ENCODE measurements around the gene CHERP. TPM values are rescaled to one million over a fixed set of nuclear protein-coding genes. Genes with fewer than 3 reads are reported as not detected.

The CHERP gene
- total RNA-seq, 1 donor from 2014 or later = 17.2 TPM

GRCh38 chr19:16585094-16585801 is 43.0 kb upstream of the CHERP start:
- no peak overlapping the region for H3K4me3 ChIP-seq
- H3K27ac ChIP-seq = peak overlapping the region; percentile 59

GRCh38 chr19:16584248-16585093 is 42.2 kb upstream of the CHERP start:
- TF ChIP-seq POLR2AphosphoS5 (IDR thresholded peaks at IDR 0.05; ENCODE audit: insufficient read depth in 1 of 2, low read depth in 1 of 2) = peak; percentile 66 to 83
- TF ChIP-seq CTCF (IDR thresholded peaks at IDR 0.05) = no peak
- peak in 1 of 2 donors; percentile 41 for TF ChIP-seq POLR2A (IDR thresholded peaks at IDR 0.05)
- no peaks in the 10 kb centered on the region for H3K27me3 ChIP-seq
- no peaks in the 10 kb centered on the region for H3K9me3 ChIP-seq
- H3K27ac ChIP-seq = peak overlapping the region; percentile 59
- H3K4me1 ChIP-seq = peaks cover 89% of the 10 kb centered on the region
- peak overlapping the region in 1 of 2 donors; percentile 8 for H3K4me3 ChIP-seq
- no peaks in the 10 kb centered on the region for H3K36me3 ChIP-seq
- intact Hi-C loops (cut with DNase I) = no loop called here
- no peak for DNase-seq (ENCODE audit: extremely low spot score in 2 of 2)

More at GRCh38 chr19:16585094-16585801, 43.0 kb upstream of the CHERP start:
- no peaks in the 10 kb centered on the region for H3K27me3 ChIP-seq
- no peaks in the 10 kb centered on the region for H3K9me3 ChIP-seq
- peaks cover 93% of the 10 kb centered on the region for H3K4me1 ChIP-seq
- DNase-seq (ENCODE audit: extremely low spot score in 2 of 2) = no peak
- intact Hi-C loops (cut with DNase I) = no loop called here
- no peaks in the 10 kb centered on the region for H3K36me3 ChIP-seq
- TF ChIP-seq POLR2AphosphoS5 (IDR thresholded peaks at IDR 0.05; ENCODE audit: insufficient read depth in 1 of 2, low read depth in 1 of 2) = no peak
- no peak for TF ChIP-seq CTCF (IDR thresholded peaks at IDR 0.05)
- no peak for TF ChIP-seq POLR2A (IDR thresholded peaks at IDR 0.05)

- Histone ChIP-seq H3K36me3 (peaks cover 0 to 10% of the 10 kb centered on the region in 2 donors), H3K27ac (no peak overlapping the region), H3K4me3 (no peak overlapping the region), H3K4me1 (peaks cover 71% of the 10 kb centered on the region), H3K27me3 (no peaks in the 10 kb centered on the region), H3K9me3 (no peaks in the 10 kb centered on the region)
- DNase-seq (ENCODE audit: extremely low spot score in 2 of 2) = no peak
- intact Hi-C loops (cut with DNase I) = no loop called here
- TF ChIP-seq POLR2AphosphoS5 (IDR thresholded peaks at IDR 0.05; ENCODE audit: insufficient read depth in 1 of 2, low read depth in 1 of 2) (no peak), POLR2A (IDR thresholded peaks at IDR 0.05) (no peak), CTCF (IDR thresholded peaks at IDR 0.05) (no peak)
Measured at GRCh38 chr19:16582486-16583261, 40.4 kb upstream of the CHERP start.

DNA sequence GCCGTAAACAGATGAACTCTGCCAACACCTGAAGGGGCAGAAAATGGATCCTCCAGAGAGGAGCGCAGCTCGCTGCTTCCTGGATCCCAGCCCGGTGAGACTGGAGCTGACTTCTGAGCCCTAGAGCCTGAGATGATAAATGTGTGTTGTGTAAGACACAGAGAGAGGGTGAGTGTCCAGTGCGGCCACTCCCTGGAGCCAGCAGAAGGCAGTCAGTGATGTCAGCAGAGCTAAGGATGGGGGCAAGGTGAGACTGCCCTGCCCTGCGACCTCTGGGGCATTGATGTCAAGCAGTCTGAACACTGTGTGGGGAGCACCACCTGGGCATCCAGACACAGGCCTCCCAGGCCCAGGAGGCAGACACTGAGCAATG is 39.7 kb upstream of the CHERP start:
- H3K4me1 ChIP-seq = peaks cover 64% of the 10 kb centered on the region
- intact Hi-C loops (cut with DNase I) = no loop called here

More for the DNA sequence above, 39.7 kb upstream of the CHERP start:
- Histone ChIP-seq H3K9me3 (no peaks in the 10 kb centered on the region), H3K4me3 (no peak overlapping the region), H3K36me3 (peaks cover 0 to 16% of the 10 kb centered on the region in 2 donors), H3K27ac (no peak overlapping the region), H3K27me3 (no peaks in the 10 kb centered on the region)
- DNase-seq (ENCODE audit: extremely low spot score in 2 of 2) = no peak
- TF ChIP-seq POLR2A (IDR thresholded peaks at IDR 0.05) (no peak), CTCF (IDR thresholded peaks at IDR 0.05) (no peak)
